ENCODE measurements around the gene MORF4L1.
"Not testable (repeated sequence)": the region's sequence is repeated elsewhere in the genome, so short reads cannot be mapped to it uniquely, and the experiment has no call there.

Gene MORF4L1

DNA sequence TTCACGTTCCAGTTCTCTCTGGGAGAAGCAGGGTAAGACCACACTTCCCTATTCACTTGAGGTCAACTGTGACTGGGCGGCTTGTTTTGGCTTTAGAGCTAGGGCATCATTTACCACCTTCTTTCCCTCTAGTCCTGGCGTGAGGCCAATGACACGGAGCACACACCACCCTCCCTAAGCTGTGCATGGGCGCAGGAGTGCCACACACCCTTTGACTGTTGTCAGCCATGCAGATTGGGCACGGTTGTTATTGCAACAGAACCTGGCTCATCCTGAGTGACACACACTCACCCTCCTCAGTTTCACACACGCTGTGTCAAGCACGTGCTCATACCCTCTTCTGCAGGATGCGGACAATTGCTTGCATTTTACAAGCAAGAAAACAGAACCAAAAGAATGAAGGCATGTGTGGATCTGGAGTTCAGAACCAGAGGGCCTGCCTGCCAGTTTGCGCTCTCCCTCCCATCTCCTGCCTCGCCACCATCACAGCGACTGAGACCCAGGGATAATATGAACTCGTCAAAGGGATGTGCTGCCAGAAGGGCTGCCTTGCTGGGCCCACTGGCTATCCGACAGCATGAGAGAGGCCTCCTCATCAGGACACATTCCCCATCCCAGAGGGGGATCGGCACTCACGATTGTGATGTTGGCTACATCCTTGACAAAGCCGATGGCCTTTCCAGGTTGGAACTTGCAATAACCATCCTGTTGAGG, 54.5 kb downstream of the MORF4L1 start:
- no peak for DNase-seq

DNA sequence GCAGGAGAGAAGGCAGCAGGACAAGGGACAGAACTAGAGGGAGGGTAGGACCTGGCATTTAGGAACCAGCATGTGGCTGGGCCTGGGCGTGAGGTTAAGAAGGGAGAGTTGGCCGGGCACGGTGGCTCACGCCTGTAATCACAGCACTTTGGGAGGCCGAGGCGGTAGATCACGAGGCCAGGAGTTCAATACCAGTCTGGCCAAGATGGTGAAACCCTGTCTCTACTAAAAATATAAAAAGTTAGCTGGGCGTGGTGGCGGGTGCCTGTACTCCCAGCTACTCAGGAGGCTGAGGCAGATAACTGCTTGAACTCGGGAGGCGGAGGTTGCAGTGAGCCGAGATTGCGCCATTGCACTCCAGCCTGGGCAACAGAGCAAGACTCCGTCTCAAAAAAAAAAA, 55.5 kb downstream of the MORF4L1 start:
- not testable (repeated sequence) for DNase-seq

DNA sequence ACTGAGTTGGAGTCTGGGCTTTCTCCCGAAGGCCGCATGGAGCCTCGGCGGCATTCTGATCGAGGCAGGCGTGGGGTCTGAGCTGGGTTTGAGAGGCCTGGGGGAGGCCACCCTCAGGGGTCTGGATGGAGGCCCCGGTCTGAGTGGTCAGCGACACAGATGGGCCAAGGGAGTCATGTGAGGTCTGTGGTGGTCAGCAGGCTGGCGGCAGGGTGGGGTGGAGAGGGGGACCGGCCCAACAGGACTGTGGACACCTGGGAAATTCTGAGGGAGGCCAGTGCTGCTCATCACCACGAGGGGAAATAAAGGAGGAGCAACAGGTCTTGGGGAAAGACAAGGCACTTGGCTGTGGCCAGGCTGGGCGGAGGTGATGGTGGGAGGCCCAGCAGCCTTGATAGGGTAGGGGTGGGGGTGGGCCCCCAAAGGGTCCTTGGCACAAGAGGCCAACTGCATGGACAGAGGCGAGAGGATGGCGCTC, 56.0 kb downstream of the MORF4L1 start:
- DNase-seq = no peak

DNA sequence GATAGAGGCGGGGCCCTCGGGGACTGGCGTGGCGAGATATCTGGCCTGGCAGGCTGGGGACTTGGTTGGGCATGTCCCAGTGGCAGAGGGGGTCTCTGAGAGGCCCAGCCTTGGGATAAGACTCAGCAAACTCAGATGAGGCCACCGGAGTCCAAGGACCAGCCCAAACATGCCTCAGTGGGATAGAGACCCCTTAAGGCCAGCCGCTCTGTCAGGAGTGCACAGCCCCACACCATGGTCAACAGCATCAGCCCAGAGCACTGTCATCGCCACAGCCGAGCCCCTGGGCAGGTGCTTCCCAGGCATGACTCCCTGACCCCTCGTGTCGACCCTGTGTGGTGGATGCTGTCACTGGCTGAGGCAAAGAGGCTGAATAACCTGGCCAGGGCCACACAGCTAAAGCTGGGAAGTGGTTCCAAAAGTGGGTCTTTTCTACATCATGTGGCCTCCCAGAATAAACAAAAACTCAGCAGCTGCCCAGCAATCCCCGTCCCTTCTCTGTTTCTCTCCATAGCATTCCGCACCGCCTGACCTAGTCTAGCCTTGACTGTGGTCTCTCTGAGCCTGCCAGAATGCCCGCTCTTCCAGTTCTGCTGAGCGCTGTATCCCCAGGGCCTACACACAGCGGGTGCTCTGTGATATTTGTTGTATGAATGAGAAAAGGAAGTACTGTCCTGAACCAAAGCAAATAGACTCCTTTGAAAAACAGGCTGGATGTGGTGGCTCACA, 57.0 kb downstream of the MORF4L1 start:
- DNase-seq = no peak

DNA sequence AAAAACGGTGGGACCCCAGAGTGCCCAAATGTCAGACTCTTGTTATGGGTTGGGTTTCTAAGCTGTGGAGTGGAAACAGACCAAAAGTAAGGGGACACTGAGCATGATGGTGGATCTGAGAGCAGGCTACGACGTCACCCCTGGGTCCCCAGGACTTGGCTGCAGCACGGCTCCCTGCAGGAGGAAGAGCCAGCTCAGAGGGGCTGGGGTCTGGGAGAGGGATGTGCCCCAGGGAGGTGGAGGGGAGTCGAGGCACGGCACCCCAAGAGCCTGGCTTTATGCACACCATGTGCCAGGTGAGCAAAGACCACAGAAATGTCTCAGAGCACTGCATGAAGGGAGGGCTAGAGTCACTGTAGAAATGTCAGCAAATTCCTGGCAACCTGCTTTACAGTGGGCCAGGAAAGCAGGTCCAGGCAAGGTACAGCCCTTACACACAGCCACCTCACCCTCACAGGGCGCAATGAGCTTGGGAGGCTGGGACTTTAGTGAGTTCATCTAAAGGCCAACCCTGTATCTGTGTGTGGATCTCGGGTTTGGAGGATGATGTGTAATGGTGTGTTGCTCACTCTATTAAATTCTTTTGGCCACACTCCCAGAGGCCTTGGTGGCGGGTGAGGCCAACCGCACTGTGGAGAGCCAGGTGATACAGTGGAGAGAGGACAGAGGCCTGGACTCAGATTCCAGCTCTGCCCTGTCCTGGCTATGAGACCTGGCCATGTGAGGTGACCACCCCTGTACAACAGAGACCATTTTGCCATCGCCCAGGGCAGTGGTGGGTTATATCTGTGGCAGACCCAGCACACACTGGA, 58.1 kb downstream of the MORF4L1 start:
- DNase-seq = no peak

DNA sequence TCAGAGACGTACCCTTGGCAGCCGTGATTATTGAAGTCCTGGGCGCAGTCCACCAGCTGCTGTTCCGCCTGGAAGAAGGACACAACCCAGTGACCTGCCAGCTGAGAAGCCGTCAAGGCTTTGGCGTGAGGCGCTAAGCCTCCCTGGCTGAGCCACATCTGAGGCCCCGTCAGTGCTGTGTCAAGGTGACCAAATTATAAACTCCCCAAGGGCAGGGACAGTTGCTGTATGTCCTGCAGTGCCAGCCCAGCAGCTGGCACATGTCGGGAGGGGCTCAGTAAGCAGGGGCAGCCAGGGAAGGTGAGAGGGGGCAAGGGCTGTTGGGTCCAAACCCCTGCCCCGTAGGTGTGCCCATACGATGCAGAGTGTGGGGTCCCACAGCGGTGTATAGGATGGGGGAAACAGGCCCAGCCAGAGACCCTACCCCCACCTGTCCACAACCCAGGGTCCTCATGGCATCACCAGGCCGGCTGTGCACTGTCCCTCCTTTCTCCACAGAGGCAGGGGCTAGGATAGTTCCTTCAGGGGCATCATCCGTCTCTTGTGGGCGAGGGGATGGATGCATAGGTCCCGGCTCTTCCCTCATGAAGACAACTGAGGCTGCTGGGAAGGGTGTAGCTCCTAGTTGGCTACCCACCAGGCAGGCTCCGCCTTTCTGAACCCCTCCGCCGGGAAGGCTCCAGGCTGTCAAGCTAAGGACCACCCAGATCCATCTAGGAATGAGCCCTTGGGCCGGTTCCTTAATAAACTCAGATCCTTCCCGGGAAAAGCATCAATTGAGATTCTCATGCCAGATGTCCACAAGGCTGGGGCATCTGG, 59.0 kb downstream of the MORF4L1 start:
- no peak for DNase-seq

DNA sequence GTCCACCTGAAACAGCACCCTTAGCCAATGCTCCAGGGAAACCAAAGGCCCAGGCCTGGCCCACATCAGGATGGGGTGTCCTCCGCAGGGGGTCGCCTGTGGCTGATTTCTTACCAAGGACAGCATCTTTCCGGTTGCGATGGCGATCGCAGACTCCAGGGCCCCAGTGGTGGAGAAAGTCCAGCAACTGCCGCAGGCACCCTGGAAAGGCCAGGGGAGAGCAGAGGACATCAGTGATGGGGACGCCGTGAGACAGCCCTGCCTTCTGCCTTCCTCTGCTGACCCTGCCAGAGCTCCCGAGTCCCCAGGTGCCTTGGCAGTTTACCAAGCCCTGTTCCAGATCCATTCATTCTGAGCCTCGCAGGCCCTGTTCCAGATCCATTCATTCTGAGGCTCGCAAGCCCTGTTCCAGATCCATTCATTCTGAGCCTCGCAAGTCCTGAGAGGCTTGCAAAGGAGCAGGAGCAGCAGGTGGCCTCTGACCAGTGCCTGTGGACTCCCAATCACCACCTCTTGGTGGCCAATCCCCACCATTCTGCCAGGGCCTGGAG, 59.6 kb downstream of the MORF4L1 start:
- no peak for DNase-seq

DNA sequence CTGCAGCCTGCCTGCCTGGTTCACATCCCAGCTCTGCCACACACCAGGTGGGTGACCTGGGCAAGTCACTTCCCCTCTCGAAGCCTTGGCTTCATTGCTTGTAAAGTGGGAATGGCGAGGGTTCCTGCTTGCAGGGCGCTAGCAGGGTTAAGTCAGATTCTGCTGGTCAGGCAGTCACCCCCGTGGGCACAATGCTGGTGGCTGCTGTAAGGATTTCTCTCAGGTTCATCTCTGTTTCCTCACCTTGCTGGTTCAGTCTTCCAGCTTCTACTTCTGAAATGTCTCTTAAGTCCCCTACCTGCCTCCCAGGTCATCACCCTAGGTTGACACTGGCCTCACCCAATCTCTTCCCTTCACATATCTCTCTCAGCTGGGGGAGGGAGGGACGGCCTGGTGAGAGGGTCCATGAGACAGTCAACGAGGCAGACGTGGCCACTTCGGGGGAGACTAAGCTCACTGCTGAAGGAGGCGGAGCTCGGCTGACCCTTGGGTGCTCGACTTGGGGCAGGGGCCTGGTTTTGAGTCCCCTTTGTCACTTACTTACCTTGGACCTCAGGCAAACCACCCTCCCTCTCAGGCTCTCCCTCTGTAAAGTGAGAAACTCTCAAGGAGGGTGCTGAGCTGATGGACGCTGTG, 60.6 kb downstream of the MORF4L1 start:
- no peak for DNase-seq

DNA sequence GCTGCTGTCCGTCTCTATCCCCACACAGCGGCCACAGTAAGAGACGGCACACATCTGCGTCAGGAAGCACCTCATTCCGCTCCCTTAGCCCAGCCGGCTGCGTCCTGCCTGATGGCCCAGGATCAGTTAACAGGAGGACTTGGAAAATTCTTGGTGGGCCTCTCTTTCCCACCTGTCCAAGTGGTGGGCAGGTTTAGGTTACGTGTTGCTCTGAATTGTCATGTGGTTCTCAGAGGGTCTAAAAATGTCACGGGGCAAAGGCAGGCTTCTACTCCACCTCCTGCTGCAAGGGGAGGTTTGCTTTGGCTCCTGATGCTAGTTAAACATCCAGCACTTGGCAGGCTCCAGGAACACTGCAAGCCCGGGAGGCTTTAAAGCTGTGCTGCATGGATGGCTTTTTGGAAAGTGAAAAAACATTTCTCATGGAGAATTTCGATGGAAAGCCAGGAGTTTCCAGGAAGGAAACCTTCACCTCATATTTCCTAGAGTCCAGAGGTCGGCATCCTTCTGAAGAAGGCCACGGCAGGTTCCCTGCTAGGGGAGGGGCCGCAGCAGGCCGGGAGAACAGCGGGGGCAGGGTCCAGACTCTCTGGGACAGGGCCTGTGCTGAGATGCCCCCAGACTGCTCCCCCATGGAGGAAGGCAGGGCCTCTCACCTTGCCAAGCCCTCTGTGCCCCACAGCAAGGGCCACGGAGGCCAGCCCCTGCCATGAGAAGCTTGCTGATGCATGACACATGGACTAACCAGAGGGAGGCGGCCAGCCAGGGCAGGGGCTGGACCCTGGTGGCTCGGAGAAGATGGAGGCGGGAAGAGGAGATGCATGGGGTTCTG, 61.3 kb downstream of the MORF4L1 start:
- no peak for DNase-seq

DNA sequence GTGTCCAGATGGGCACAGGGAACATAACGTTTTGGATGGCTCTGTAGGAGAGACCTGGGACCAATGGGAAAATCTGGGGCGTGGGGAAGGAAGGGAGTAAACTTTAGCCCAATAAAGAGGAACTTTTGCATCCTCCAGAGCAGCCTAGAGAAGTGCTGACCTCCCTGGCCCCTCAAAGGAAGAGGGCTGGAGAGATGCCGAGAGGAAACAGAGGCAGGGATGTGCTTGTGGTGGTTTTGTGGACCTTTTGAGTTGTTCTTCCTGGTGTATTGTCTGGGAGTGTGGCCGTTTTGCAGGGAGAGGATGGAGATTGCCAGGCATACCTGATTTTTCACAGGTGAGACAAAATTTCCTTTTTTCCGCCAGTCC, 61.9 kb downstream of the MORF4L1 start:
- no peak for DNase-seq

DNA sequence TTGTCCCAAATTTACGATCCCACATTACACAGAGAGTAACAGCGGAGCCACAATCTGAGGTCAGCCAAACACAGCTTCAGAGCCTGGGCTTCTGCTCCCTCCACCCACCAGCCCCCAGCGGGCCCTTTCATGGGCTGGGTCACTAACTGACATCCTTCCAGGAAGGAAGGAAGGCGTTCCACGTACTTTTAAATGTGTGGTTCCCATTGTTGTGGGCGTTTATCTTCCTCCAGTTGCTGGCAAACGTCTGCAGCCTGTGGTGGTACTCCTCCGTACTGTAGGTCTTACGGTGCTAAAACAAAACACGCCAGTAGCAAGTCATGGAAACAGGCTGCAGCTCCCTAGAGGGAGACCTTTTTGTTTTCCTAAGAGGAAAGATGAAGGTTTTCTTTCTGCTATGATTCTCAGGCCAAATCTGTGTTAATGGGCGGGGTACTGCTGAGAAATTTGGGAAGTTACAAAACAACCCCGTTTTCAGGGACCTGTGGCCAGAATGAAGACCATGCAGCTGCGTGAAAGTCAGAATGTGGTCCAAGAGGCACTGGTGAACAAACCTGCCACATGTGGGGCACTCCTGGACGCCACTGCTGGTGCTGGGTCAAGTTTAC, 64.5 kb downstream of the MORF4L1 start:
- DNase-seq = no peak

DNA sequence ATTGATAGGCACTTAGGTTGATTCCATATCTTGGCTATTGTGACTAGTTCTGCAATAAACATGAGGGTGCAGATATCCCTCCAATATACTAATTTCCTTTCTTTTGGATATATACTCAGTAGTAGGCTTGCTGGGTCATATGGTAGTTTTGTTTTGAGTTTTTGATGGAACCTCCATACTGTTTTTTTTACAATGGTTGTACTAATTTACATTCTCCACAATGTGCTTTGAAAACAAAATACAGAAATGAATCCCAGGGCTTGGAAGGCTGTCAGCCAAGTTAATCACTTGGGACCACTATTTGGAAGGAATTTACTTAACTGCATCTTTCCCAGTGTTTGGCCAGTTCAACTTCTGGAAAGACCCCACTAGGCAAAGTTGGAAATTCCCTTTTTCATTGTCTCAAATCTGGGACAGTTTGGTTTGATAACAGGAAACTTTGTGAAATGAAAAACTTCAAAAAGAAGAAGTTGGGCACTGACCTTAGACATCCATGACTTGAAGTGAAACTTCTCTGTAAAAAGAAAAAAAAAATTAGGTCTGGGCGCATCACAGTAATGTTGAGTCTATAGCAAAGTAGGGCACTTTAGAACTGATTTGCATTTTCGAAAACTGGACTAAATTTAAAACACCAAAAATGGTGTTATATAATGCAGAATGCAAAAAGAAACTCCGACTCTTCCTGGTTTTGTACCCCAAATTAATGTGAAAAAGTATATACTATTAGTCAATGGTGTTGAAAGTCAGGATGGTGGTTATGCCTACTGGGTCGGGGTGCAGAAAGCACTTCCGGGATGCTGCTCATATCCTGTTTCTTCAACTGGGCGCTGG, 66.2 kb downstream of the MORF4L1 start:
- no peak for DNase-seq

DNA sequence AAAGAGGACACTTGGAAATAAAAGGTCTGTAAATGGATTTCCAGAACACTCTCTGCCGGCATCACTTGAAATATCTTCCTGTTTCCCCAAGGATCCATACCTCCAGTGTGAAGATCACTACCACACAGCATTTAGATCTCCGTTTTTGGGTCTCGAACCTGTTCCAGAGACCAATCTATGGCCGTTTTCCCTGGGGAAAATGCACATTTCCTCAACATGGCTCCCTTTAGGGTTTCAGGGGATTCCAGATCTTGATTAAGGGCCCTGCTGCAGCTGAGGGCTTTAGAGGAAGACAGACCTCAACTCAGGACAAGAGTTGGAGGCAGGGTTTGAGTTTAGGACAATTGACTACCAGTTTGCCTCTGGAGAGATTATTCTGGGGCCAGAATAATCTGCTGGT, 70.1 kb downstream of the MORF4L1 start:
- no peak for DNase-seq

DNA sequence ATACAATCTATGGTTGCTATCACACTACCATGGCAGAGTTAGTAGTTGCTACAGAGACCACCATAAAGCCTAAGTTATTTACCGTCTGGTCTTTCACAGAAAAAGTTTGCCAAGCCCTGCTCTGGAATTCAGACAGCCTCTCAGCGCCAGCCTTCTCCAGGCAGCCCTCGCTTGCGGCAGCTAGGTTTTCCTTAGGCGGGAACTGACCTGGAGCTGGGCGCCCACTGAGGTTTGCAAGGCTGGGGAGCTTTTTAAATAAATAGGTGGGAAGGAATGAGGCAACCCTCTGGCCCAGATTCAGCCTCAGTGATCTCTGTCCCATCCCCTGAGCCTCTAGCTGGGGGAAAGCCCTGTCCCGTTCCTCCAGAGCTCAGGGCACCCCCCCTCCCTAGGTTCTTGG, 71.0 kb downstream of the MORF4L1 start:
- no peak for DNase-seq

DNA sequence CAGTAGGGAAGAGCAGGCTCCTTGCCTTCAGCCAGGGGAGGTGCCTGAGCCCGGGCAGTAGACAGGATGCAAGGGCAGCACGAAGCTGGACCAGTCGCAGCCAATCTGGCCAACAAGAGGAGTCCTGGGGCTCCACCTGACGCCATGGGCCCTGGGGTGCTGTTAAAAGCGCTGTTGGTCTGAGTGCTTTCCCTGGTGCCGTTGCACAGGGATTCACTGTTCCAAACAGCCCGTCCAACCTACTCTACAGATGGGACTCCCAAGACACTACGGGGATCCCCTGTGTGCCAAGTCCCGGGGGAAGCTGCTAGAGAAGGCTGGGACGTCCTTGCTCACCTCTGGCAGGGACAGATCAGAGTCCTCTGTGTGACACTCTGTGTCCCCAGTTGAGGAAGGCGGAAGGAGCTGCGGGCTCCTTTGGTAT, 71.5 kb downstream of the MORF4L1 start:
- DNase-seq = no peak

DNA sequence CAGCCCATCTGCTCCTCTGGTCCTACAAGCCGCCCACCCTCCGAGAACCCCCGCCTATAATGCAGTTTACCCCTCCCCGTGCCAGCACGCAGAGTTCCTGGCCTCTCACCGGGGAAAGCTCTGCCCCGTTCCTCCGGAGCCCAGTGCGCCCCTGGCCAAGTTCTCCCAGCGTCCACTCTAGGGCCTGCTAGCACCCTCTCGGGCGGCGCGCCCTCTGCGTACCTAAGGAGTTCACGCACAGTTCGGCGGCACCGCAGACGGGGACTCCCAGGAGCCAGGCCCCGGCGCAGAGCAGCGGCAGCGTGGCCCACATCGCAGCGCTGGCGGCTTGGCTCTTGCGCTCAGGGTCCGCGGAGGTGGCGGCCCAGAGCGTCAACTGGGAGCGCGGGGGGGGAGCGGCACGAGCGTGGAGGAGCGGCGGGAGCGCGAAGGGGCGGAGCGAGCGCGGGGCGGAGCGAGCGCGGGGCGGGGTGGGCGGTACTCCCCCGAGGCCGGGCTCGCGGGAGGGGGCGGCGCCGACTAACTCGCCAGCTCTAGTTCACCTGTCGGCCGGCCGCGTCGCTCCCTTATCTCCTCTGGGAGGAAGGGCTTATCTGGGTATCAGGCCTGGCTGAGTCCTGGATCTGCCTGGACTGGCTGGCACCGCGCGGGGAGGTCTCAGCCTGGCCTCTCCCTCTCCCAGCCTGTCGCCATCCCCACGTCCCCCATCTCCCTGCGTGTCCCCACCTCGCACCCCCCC, 72.1 kb downstream of the MORF4L1 start, which contains the start of gene CTSH:
Gene CTSH, minus strand, starts transcription at position 378 of the 739 bp plus-strand sequence. Its CDS starts 65 bp downstream, at position 313.
- DNase-seq = peak; percentile 82

DNA sequence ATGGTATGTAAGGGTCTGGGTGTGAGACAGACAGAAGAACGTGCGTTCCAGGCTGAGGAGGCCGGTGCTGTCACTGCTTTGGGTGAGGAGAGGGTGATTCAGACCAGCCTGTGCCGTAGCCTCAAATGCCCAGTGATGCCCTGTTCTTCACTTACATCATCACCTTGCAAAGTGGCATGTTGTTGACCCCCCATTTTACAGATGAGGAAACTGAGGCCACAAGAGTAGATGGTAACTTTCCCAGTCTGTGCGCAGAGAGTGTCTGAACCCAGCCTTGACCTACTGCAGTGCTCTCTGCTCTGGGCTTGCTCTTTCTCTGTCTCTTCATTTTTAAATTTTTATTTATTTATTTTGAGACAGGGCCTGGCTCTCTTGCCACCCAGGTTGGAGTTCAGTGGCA, 73.8 kb downstream of the MORF4L1 start:
- DNase-seq = no peak

DNA sequence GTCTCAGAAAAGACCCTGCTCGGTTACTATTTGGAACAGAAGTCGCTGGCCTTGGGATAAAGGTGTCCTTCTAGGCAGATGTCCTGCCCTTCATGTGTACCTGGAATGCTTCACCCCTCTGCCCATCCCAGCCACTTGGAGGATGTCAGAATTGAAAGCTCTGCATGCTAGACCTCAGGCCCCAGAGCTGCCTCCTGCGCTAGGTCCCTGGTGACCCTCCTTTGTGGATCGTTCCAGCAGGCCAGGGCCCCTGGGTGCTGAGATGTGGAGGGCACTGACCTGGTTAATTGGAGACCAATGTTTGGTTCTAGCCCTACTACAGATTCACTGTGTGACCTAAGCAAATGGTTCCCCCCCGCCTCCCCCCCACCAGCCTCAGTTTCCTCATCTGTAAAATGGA, 74.8 kb downstream of the MORF4L1 start:
- DNase-seq = no peak
